ENCODE results near the gene RAPGEF6. TPM values are rescaled to one million over a fixed set of nuclear protein-coding genes. Genes with fewer than 3 reads are reported as not detected.

Gene RAPGEF6
- total and polyA plus RNA-seq, 9 of the 15 experiments (the other 6 are each of a cell fraction or from before 2014, with no cell fraction given), result 2.7 to 23.4 (median 12.7) TPM

GRCh38 chr5:131378721-131379541 lies 256.1 kb downstream of the RAPGEF6 start (continued):
- TF ChIP-seq EP300 (IDR thresholded peaks at IDR 0.05; ENCODE audit: low read length) (peak; percentile 50), ARID1B (IDR thresholded peaks at IDR 0.05) (peak; percentile 35; the same call in 1 of the 2 replicates), ZBTB43 (CRISPR knock-in tag; IDR thresholded peaks at IDR 0.05) (no peak), TEAD4 (IDR thresholded peaks at IDR 0.05; ENCODE audit: low read length) (no peak), TEAD4 (CRISPR knock-in tag; IDR thresholded peaks at IDR 0.05; ENCODE audit: borderline replicate concordance) (no peak), HMGXB4 (CRISPR knock-in tag; IDR thresholded peaks at IDR 0.05) (no peak), EP400 (IDR thresholded peaks at IDR 0.05) (peak; percentile 42; the same call in 1 of the 2 replicates), RBM39 (optimal IDR thresholded peaks at IDR 0.05; ENCODE audit: low read depth, low read length) (no peak), E2F5 (CRISPR knock-in tag; IDR thresholded peaks at IDR 0.05) (no peak), ZZZ3 (IDR thresholded peaks at IDR 0.05) (no peak), LEF1 (IDR thresholded peaks at IDR 0.05) (no peak), ELF1 (tag; IDR thresholded peaks at IDR 0.05) (no peak), ATF1 (CRISPR knock-in tag; IDR thresholded peaks at IDR 0.05) (no peak), ATF1 (tag; IDR thresholded peaks at IDR 0.05) (0 out of 2 replicates have a peak, but pooled peaks have one; percentile 26), MEIS2 (IDR thresholded peaks at IDR 0.05; ENCODE audit: partially characterized antibody) (no peak), SRSF3 (IDR thresholded peaks at IDR 0.05; ENCODE audit: insufficient read depth, low read length) (no peak)
- TF ChIP-seq, protein P1, sequence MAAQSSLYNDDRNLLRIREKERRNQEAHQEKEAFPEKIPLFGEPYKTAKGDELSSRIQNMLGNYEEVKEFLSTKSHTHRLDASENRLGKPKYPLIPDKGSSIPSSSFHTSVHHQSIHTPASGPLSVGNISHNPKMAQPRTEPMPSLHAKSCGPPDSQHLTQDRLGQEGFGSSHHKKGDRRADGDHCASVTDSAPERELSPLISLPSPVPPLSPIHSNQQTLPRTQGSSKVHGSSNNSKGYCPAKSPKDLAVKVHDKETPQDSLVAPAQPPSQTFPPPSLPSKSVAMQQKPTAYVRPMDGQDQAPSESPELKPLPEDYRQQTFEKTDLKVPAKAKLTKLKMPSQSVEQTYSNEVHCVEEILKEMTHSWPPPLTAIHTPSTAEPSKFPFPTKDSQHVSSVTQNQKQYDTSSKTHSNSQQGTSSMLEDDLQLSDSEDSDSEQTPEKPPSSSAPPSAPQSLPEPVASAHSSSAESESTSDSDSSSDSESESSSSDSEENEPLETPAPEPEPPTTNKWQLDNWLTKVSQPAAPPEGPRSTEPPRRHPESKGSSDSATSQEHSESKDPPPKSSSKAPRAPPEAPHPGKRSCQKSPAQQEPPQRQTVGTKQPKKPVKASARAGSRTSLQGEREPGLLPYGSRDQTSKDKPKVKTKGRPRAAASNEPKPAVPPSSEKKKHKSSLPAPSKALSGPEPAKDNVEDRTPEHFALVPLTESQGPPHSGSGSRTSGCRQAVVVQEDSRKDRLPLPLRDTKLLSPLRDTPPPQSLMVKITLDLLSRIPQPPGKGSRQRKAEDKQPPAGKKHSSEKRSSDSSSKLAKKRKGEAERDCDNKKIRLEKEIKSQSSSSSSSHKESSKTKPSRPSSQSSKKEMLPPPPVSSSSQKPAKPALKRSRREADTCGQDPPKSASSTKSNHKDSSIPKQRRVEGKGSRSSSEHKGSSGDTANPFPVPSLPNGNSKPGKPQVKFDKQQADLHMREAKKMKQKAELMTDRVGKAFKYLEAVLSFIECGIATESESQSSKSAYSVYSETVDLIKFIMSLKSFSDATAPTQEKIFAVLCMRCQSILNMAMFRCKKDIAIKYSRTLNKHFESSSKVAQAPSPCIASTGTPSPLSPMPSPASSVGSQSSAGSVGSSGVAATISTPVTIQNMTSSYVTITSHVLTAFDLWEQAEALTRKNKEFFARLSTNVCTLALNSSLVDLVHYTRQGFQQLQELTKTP (IDR thresholded peaks at IDR 0.05; ENCODE audit: low read depth in 1 of 2, partially characterized antibody in 2 of 2), result peak in 1 of 2 experiments; percentile 41

All from K562 (cell line).